Stimulated activated naive CD4-positive, alpha-beta T cell (primary cell): ENCODE results near the gene GLIPR2.
"Not testable (repeated sequence)": the region's sequence is repeated elsewhere in the genome, so short reads cannot be mapped to it uniquely, and the experiment has no call there.

ENCODE experiments used
- DNase-seq, 6 experiments: peaks; one replicate each; lab custom pipeline; 2025; lab: John Stamatoyannopoulos, UW

Gene GLIPR2

DNA sequence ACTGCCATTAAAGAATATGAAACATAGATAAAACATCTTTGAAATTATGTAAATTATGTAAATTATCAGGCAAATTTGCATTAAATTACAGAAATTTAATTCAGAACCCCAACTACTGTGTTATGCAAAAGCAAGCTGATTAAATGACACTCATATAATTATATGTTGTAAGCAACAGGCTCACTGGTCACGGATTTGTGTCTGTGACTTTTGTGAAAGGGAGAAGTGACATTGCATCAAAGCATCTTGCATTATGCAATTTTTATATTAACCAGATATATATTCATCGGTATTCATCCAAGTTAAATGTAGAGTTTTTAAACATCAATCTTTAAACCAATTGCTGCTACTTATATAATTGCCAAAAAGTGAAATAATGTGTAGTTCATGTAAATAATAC is 13.0 kb upstream of the GLIPR2 start:
- DNase-seq = no peak

DNA sequence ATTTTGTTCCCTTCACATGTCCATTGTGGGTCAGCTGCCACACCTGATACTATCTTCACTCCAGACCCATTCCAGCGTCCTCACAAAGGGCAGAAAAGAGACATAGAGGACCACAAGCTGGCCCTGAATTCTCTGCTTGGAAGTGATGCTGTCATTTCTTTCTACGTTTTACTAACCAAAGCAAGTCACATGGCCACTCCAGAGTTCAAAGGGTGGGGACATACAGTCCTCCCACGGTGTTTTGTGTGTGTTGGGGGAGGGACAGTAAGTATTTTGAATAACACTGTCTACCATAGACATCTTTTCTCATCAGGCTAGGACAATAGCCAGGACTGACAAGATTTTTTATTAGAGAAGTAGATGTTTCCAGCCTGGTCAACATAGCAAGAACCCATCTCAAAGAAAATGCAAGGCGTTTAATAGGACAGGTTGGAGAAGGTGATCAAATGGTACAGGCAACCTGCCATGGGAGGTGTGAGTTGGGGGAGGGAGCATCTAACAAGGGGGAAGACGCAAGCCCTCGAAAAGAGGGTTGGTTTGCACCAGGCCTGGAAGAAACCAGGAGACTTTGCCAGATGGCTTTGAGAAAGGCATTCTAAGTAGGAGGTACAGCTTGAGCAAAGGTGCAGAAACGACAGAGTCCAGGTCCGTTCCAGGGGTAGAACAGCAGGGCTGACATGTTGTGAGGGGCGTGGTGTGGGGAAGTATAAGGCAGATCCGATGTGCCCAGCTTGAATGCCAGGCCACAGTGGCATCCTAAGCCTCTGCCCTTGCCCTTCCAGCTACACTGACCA is 11.3 kb upstream of the GLIPR2 start:
- no peak for DNase-seq

DNA sequence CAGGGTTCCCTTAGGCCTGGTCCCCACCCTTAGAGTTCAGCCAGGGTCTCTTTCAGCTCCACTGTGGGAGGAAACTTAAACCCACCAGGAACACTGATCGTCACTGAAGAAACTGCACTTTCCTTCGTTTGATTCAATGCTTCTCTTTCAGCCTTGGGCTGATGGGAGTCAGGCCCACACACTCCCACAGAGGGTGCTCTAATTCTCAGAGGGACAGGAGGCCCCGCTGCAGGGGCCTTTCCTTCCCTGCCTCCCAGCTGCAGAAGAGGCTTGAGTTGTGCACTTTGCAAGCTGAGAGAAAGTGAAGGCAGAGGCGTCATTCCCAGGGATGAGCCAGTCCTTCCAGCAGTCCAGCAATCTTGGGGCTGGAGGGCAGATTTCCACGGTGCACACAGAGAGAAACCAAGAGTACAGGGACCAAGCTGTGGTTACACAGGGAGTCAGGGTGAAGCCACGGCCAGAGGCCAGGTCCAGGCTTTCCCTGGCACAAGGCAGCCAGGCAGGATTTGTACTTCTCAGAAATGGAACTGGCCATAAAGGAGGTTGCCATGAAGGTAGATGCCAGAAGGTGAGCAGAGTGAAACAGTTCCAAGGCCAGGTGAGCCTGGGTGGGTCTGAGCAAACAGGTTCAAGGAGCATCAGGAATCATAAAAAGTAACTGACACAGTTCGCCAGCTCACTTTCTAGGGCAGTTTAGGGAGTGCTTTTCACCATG is 10.4 kb upstream of the GLIPR2 start:
- DNase-seq = no peak

DNA sequence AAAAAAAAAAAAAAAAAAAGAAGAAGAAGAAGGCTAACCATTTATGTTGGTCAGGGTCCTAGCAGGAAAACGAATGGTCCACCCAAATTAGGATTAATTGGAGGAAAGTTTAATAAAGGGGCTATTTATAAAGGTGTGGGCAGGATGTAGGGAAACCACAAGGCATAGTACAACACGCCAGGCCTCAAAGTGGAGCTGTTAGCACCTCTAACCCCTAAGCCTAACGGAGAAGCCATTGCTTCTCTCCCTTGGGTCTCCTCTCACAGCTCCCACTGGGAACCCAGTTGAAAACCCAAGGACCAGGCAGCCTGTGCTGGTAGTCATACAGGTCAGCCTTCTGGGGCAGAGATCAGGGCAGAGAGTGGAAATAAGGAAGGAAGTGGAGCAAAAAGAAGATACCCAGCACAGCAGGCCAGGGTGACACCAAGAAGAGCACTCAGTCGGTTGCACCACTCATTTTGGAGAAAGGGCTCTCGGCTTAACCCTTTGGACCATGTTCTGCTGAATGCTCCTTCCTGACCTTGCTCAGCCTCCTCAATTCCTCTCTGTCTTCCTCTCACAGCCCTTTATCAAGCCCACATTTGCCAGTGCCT is 8.8 kb upstream of the GLIPR2 start:
- DNase-seq = no peak

DNA sequence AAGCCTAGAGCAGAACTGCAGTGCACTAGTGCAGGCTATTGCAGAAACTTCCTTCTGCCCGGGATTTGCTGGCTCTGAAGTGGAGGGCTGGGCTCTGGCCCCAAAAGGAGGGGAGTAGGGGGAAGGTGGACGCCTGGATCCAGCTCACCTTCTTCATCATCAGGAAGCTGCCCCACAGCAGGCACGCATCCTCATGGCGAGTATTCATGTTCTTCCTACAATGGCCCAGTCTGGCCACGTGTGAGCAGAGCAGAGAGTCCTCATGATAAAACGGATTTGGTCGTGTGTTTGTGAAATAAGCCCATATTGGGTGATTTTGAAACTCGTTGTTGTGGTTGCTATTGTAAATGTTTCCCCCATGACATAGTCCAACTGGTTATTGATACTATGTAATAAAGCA is 8.2 kb upstream of the GLIPR2 start:
- DNase-seq = no peak

DNA sequence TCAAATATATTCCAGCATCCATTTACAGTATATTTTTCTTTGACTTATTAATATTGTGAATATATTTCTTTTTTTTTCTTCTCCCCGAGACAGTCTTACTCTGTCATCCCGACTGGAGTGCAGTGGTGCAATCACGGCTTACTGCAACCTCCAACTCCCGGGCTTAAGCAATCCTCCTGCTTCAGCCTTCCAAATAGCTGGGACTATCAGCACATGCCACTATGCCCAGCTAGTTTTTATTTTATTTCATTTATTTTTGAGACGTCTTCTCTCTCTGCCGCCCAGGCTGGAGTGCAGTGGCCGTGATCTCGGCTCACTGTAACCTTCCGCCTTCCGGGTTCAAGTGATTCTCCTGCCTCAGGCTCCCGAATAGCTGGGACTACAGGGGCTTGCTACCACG is 7.4 kb upstream of the GLIPR2 start:
- no peak for DNase-seq

DNA sequence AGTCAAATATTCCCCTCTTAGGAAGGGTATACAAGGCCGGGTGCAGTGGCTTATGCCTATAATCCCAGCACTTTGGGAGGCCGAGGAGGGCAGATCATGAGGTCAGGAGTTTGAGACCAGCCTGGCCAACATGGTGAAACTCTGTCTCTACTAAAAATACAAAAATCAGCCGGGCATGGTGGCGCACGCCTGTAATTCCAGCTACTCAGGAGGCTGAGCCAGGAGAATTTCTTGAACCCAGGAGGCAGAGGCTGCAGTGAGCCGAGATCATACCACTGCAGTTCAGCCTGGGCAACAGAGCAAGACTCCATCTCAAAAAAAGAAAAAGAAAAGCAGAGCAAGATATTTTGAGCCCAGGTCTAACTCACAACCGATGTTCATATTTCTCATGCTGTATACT is 4.9 kb upstream of the GLIPR2 start:
- DNase-seq = not testable (repeated sequence)

DNA sequence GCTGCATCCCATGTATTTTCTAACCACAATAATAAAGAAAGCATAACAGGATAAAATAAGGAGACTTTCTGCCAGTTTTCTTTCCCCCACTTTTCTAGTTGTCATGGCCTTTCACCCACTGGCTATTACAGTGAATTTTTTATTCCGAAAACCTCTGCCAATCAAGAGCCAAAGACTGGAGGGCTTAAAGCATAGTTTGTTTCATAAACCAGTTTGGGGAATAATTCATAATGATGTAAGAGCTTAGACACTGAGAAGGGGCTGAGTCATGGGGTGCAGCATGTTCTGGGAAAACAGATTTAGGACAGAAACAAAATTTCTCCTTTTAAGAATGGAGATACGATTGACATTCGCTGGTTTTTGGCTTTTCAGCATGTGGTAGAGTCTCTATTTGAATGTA is 4.4 kb upstream of the GLIPR2 start:
- DNase-seq = no peak

DNA sequence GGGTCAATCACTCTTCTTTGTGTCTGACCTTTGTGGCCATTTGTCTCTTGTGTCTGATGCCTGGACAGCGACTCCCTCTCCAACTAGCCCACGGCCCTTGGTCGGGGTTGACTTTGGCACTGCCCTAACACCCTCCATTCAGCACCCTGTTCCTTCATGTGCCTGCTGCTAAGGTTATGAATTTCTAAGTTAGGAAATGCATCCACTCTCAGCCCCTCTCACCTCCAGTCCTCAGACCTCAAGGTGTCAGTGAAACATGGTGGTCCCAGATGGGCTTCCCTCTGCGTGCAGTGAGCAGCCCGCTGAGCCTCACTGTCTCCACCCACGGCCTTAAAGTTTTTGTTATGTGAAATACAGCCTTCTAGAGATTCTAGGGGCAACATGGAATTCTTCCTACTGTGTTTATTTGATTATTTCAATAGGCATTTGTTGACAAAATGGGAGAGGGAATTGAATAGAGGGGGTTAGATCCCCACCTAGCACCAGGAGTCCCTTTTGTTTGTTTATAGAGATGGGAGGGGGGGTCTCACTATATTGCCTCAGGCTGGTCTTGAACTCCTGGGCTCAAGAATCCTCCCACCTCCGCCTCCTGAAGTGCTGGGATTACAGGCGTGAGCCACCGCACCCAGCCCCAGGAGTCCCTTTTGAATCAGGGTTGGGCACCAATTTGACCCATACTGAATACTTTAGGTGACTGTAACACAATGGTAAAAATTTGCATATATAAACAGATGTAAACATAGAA is 1.6 kb upstream of the GLIPR2 start:
- no peak for DNase-seq

DNA sequence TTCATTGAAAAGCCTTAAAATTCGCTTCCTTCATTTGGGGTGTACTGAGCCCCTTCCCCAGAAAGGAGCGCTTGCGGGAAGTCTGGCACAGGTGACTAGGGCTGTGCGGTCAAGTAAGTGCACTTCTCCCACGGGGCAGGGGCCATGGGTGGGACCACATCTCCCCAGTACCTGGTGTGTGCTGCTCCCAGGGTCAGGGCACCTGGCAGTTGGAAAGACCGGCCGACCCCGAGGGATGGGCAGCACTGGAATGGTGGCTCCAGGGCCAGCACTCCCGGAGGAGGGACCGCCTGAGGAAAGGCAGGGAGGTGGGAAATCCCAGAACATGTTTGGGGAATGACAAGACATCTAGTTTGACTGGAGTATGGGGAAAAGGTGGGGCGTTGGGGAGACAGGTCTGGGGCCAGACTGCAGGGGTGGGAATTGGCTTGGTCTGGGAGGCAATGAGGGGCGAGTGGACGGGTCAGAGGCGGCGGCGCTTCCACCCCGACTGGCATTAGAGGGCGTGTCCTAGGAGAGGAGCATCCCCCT is 727 bp upstream of the GLIPR2 start:
- DNase-seq = no peak

DNA sequence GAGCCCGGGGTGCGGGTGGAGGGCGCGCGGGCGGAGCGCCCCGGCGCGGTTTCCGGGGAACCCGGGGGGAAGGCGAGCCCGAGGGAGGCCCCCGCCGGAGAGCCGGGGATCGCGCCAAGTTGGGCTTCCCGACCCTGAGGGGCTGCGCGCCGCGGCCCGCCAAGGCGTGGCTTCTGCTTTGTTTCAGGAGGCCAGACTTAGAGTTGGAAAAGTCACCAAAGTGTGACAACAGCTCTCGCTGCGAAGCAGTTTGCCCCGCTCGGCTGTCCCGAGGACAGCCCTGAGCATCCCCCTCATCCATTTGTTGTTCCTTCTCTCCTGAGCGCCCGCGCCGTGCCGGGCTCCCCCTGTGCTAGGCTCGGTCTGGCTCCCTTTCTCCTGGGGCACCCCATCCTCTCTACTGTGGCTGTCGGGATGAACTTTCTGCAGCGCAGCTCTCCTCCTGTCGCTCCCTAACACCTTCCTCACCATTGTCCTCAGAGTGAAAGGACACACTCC is 410 bp downstream of the GLIPR2 start:
- DNase-seq = peak in 2 of 6 experiments; percentile 55 to 64

DNA sequence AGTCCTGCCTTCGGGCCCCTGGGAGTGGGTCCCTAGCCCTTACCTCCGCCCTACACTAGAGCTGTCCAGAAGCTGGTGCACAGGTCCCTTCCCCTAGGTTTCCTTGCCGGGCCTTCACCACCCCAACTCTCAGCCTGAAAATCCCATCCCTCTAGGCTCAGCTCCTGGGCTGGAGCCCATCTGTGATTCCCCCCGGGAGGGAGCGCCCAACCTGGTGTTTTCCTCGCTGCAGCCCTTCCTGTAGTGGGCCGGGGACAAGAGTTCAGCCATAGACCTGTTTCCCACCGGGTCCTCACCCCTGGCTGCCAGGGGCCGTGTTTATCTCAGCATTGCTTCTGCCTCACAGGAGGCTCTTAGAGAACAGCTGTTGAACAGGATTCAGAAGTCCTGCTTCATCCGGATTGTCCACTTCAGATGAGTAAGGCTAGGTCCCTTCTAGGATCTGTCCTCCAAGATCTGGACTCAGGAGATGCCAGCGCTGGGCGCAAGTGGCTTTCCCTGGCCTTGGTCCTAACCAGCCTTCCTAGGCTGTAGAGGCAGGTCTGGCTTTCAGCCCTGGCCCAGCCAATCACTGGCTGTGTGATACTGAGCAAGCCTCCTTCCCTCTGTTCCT is 965 bp downstream of the GLIPR2 start:
- no peak for DNase-seq

DNA sequence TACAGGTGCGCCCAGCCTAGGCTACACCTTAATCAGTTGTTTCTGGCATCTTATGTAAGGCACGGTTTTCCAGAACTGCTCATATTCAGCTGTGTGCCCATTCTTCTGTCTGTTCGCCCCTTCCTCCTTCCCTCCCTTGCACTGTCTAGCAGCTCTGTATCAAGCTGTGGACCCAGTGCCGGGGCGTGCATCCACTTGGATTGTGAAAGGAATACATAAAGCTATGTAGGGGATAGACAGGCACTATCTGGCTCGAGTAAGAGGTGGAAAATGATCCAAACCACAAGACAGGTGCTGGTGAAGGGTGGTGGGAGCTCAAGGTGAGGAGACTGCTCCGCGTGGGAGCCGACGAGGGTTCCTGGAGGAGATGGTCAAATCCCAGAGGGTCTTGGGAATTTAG is 2.0 kb downstream of the GLIPR2 start:
- DNase-seq = no peak

DNA sequence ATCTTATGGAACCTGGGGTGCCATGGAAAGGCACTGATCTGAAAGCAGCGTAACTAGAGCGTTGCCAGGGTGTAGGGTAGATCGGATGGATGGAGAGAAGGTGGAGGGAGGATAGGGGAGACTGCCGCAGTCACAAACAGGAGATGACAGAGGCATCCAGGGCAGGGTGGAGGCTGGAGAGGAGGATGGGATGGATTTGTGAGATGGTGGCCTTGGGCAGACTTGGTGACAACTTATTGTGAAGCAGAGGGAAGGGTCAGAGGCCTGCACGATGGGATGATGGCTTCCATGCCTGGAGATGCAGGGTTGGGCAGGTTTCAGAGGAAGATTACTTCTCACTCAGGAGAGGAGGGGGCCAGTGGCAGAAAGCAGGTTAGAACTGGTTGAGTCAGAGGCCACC is 2.4 kb downstream of the GLIPR2 start:
- no peak for DNase-seq

DNA sequence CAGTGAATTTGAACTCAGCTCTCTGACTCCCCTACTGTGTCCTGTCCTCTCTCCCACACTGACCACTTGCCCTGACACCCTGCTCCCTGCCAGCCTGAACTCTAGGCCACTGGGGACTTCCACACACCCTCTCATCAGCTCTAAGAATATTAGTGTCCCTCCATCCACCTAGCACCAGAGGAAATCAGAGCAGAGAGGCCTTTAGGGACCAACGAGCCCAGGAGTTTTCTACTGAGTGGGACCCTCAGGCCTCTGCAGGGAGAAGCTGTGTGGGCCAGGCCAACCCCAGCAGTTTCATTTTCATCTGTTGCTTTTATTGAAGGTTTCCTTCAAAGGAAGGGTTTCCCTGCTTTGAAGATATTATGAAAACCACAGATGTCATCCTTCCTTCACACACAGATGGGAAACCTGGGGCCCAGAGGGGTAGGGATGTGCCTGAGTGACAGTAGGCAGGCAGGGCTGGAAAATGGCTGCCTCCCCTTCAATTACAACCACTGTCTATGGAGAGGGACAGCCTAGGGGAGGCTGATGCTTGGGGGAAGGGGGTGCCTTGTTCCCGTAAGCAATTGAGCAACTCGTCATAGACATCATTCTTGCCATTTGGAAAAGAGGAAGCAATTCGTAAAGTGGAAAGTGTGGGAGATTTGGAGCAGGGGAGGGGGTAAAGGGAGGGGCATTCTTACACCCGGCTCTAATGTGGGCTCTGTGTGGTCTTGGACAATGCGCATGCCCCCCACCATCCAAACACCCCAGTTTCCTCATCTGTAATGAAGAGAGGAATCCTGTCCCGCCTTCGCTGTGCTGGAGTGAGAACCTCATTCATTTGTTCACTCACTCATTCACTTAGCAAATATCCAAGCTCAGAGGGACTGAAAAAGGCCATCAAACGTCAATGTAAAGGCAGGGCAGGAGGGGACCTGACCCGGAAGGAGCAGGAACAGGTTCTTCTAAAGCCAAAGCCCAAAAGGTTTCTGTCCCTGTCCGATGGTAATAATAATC is 3.9 kb downstream of the GLIPR2 start:
- DNase-seq = peak in 5 of 6 experiments; percentile 17 to 53 (median 41)

DNA sequence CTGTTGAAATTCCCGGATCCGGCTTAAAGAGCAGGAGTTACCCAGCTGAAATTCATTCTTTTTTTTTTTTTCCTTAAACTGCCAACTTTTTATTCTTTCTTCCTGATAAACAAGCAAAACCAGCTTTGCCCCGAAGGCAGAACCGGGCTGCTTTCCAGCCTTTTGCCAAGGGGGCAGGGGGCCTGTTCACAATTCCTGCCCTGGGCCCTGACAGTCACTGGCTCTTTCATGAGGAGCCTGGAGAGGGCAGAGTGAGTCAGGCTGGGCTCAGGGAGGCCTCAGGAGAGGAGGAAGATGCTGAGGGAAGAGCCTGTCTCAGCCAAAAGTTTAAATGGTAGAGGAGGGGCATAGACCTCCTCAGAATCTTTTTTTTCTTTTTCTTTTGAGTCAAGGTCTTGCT is 4.8 kb downstream of the GLIPR2 start:
- no peak for DNase-seq

DNA sequence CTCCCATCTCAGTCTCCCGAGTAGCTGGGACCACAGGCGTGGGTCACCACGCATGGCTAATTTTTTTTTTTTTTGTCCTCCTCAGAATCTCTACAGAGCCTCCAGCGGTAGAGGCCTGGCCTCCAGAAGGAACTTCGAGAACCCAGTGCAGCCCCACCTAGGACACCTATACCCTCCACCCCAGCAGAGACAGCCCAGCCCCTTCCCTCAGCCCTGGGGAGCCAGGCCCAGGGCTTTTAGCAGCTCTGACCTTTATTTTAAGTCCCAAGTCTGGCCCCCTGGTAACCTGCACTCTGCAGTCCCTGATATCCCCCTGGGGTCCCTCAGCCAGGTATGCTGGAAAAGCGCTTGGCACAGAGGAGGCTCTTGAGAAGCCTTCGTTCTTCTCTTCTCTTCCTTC is 5.2 kb downstream of the GLIPR2 start:
- no peak for DNase-seq

DNA sequence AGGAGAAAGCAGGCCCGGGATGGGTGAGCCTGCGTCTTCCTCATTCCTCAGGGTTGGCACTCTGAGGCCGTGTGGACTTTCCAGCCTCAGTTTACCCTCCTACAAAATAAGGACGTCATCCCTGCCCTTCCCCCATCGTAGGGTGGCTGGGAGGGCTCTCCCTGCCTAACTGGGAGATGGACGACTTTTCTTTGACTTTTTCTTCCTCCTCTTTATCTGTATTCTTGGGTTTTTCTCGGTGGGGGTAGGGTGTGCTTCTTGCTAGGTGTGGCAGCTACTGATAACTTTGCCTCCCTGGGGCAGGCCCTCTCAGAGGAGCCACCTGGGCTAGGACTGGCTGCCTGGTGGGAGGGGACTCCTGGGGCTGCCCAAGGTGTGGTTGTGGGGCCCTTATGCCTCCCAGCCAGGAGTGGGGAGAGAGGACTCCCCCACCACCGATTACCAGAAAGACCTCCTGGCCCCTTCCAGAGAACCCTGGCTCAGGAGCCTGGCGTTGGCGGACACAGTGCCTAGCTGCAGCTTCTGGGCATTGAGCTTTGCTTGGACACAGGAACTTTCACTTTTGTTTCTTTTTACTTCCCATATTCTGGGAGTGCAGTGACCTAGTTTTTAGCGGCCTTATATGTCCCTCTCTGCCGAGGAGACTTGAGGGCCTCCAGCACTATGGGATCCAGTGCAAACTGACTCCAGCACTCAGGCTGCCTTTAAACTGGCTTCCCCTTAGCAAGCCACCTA is 6.1 kb downstream of the GLIPR2 start:
- DNase-seq = no peak

DNA sequence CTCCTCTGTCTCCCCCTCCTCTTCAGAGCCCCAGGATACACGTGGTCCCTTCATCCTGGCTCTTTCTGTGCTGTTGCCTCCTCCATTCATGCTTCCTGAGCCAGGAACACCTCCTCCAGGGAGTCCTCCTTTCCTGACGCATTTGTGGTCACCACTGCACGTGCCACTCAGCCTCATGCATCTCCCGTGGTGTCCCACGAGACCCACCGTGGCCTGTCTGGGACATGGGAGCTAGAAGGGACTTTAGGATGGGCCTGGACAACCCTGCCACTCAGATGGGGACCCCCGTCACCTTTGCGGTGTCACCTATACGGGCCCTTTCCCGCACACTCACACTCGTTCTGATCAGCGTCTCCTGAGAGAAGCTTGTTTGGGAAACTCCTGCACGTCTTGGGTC is 6.7 kb downstream of the GLIPR2 start:
- no peak for DNase-seq
